ENCODE results near the gene TRIP13. TPM values are rescaled to one million over a fixed set of nuclear protein-coding genes. Genes with fewer than 3 reads are reported as not detected.

Gene TRIP13
- total RNA-seq, 4 donors from 2014 or later: 0.13 to 3.6 (median 0.73) TPM

DNA sequence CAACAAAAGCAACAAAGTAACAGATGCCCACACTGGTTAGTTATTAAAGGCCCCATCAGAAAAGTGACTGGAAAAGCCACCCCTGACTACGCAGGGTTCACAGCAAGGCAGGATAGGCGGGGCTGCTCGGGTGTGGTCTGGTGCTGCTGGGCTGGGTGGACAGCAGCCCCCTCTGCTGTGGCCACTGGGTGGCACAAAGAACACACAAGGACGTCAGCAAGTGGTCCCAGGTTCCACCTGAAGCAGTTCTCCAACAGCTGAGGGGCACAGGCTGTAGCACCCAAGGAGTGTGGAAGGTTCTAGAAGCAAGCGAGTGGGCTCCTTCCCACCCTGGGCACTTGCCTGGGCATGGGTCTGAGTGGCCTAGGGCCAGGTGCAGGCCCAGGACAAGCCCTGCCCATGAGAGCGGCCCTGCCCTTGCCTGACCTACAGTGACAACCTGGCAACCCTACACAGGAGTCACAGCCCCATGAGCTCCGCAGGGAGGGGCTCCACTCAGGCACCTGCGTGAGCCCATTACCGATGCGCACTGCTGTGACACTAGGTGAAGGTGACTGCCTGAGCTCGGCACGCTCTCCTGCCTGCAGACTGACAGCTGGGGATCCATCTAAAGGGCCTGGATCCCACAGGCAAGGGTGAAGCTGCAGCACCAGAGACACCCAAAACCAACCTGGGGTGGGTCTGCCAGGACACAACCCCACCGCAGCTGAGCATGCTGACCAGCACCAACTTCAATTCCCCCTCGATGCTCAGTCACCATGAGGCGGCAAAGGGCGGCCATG lies 8.1 kb upstream of the TRIP13 start:
- Histone ChIP-seq H3K36me3 (peaks cover 0 to 93% of the 10 kb centered on the region in 2 donors), H3K27me3 (no peaks in the 10 kb centered on the region), H3K9me3 (no peaks in the 10 kb centered on the region), H3K27ac (no peak overlapping the region), H3K4me1 (no peaks in the 10 kb centered on the region), H3K4me3 (no peak overlapping the region)
- WGBS, 2 donors (ENCODE audit: low coverage in 1 of 2): 55% methylated on average over 2 of the region's 16 CpGs; no CpG with 5 or more reads in 1 of the 2 donors
- TF ChIP-seq POLR2AphosphoS5 (IDR thresholded peaks at IDR 0.05) (no peak), EP300 (IDR thresholded peaks at IDR 0.05) (no peak), POLR2A (IDR thresholded peaks at IDR 0.05) (no peak)
- TF ChIP-seq, protein P1, sequence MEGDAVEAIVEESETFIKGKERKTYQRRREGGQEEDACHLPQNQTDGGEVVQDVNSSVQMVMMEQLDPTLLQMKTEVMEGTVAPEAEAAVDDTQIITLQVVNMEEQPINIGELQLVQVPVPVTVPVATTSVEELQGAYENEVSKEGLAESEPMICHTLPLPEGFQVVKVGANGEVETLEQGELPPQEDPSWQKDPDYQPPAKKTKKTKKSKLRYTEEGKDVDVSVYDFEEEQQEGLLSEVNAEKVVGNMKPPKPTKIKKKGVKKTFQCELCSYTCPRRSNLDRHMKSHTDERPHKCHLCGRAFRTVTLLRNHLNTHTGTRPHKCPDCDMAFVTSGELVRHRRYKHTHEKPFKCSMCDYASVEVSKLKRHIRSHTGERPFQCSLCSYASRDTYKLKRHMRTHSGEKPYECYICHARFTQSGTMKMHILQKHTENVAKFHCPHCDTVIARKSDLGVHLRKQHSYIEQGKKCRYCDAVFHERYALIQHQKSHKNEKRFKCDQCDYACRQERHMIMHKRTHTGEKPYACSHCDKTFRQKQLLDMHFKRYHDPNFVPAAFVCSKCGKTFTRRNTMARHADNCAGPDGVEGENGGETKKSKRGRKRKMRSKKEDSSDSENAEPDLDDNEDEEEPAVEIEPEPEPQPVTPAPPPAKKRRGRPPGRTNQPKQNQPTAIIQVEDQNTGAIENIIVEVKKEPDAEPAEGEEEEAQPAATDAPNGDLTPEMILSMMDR (IDR thresholded peaks at IDR 0.05): no peak
- no peak for ATAC-seq

DNA sequence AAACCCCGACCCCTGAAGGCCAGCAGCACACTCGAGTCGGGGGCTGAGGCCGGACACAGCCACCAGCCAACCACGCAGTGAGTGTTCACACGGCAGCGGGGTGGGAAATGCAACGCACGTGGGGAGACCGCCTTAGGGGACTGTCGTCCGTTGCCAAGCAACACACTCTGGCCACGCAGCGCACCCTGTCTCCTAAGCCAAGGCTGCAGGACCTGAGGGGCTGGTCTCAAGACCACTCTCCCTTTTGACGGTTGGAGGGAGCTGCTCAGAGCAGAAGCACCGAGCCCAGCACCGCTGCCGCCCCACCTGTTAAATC lies 7.6 kb upstream of the TRIP13 start:
- H3K9me3 ChIP-seq: no peaks in the 10 kb centered on the region
- peaks cover 0 to 98% of the 10 kb centered on the region in 2 donors for H3K36me3 ChIP-seq
- no peaks in the 10 kb centered on the region for H3K27me3 ChIP-seq
- 100% methylated on average over 1 of the region's 18 CpGs; no CpG with 5 or more reads in 1 of the 2 donors for WGBS, 2 donors (ENCODE audit: low coverage in 1 of 2)
- no peak overlapping the region for H3K27ac ChIP-seq
- no peak for ATAC-seq
- TF ChIP-seq POLR2A (IDR thresholded peaks at IDR 0.05): no peak
- TF ChIP-seq EP300 (IDR thresholded peaks at IDR 0.05): no peak
- TF ChIP-seq POLR2AphosphoS5 (IDR thresholded peaks at IDR 0.05): no peak
- TF ChIP-seq, protein P1 (IDR thresholded peaks at IDR 0.05): no peak
- H3K4me1 ChIP-seq: peaks cover 0 to 2% (median 0%) of the 10 kb centered on the region in 3 donors
- no peak overlapping the region for H3K4me3 ChIP-seq

DNA sequence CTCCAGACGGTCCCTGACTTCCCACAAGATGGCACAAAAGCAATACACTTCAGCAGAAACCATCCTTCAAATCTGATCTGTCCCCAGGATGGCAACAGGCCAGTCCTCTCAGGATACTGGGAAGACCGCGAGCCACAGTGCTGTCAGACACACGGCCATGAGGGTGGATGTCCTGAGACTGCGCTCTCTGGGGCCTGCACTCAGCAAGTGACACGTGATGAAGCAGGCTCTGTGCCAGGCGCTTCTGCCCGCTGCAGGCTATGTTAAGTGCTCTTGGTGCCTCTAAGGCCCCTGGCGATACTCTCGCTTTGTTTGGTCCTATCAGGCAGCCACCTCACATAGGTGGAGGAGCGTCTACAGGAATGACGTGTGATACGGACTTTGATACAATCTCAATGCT lies 7.2 kb upstream of the TRIP13 start:
- no peak for ATAC-seq
- Histone ChIP-seq H3K27me3 (no peaks in the 10 kb centered on the region), H3K4me3 (no peak overlapping the region), H3K36me3 (peaks cover 0 to 100% of the 10 kb centered on the region in 2 donors), H3K9me3 (no peaks in the 10 kb centered on the region), H3K27ac (no peak overlapping the region), H3K4me1 (peaks cover 0 to 6% (median 0%) of the 10 kb centered on the region in 3 donors)
- TF ChIP-seq POLR2AphosphoS5 (IDR thresholded peaks at IDR 0.05) (no peak), EP300 (IDR thresholded peaks at IDR 0.05) (no peak), POLR2A (IDR thresholded peaks at IDR 0.05) (no peak)
- TF ChIP-seq, protein P1 (IDR thresholded peaks at IDR 0.05): no peak
- 97% methylated on average over 5 of the region's 13 CpGs; no CpG with 5 or more reads in 1 of the 2 donors for WGBS, 2 donors (ENCODE audit: low coverage in 1 of 2)

DNA sequence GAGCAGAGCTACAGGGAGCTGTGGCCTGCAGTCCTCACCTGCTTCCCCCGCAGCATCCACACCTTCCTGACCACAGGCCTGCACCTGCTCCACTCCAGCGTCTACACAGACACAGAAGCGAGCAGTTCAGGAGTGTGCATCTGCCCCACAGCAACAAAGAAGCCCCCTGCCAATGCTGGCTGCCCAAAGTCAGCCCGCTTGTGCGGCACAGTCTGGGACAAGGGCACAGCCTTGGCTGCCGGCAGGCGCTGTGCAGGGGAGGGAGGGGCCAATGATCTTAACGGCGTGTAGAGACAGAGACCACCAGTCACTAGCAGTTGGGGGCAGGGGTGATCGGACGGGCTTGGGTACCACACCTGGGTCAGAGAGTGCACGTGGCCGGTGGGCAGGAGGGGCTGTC lies 6.6 kb upstream of the TRIP13 start:
- no peak overlapping the region for H3K27ac ChIP-seq
- no peaks in the 10 kb centered on the region for H3K27me3 ChIP-seq
- no peak overlapping the region for H3K4me3 ChIP-seq
- 78% methylated on average over 3 of the region's 13 CpGs; no CpG with 5 or more reads in 1 of the 2 donors for WGBS, 2 donors (ENCODE audit: low coverage in 1 of 2)
- peaks cover 0 to 11% (median 1%) of the 10 kb centered on the region in 3 donors for H3K4me1 ChIP-seq
- H3K36me3 ChIP-seq: peaks cover 0 to 100% of the 10 kb centered on the region in 2 donors
- TF ChIP-seq, protein P1 (IDR thresholded peaks at IDR 0.05): no peak
- TF ChIP-seq POLR2A (IDR thresholded peaks at IDR 0.05): no peak
- no peak for TF ChIP-seq POLR2AphosphoS5 (IDR thresholded peaks at IDR 0.05)
- no peak for TF ChIP-seq EP300 (IDR thresholded peaks at IDR 0.05)
- no peak for ATAC-seq
- H3K9me3 ChIP-seq: no peaks in the 10 kb centered on the region
